A549 treated with Mapracorat at 1 μM for 4 hours (cell line): Measurements from ENCODE around the gene ABCA3. TPM values are rescaled to one million over a fixed set of nuclear protein-coding genes. Genes with fewer than 3 reads are reported as not detected.

Experiments used
- total RNA-seq: library from RNA; stranded (reverse); fragments of 200-300 nt; extraction: Qiagen RNA extraction; gene quantifications from 5 replicates; pipeline ENCODE4 v1.2.3, GENCODE V29; 2022

The ABCA3 gene
- total RNA-seq: 14.5 to 21.9 TPM (median 20.1 TPM) in 5 replicates

DNA sequence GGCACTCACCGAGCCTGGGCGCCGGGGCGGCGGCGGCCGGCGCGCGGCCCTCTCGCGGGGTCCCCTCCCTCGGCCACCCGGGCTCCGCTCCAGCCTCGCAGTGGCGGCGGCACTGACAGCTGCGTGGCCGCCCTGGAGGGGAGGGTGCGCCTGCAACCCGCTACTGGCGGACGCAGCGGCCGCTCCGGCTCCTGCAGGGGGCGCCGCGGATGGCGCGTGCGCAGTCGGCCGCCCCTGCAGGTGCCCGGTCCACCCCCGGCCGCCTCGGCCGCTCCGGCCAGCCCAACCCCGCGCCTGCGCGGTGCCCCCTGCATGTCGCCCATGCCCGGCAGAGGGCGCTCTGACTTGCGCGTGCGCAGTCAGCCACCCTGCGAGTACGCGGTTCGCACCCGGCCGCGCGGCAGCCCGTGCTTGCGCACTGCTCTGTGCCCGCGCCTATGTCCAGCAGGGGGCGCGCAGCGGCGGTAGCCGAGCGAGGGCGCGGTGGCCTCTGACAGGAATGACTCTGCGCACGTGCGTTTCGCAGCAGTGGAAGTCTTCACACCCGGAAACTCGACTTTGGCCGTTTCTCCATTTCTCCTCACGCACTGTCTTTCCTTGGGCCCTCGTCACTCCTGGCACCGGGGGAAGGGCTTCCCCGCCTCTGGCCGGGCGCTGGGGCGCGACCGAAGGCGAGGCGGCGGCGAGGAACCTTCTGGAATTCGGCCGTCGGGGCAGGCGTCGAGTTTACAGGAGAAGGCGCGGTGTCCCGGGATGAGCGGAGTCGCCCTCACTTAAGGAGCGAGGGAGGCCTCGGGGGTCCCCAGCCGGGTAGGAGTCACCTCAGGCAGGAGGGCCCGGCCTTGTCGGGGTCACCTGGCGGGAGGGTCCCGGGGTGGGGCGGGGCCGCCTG, at the start of gene ABCA3:
TSS of gene ABCA3 (minus strand) at position 165 of the 892 bp plus-strand sequence. CDS start 14,262 bp downstream, outside the sequence.

DNA sequence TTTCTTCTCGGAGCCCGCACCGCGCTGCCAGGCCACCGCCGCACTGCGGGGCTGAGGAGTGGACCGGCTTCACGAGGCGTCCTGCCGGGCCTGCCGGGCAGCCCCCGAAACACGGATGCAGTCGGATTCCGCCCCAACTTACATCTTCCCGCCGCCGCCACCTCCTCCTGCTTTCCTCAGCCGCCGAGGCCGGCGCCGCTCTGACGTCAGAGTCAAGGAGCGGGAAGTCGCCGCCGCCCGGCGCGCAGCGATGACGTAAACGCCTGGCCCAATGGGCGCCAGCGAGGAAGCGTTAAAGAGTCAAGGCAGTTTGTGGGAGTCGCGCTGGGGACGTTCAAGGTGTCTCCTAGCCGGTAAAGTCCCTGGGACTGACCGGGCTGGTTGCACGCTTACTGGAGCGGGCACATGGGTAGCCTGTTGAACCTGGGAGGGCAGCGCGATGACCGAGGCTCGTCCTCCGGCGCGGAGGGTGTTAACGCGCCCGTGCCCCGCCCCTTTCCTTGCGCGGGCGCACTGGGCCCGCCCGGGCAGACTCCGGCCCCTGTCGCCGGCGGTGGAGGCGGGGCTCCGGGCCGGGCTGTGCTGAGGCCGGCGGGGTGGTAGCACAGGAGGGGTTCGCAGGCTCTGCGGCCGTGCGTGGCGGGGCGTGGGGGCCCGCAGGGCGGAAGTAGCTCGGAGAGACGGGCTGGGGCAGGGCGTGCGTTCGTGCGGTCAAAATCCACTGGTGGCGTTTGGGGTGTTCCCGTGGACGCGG, 72.4 kb downstream of the ABCA3 start, which contains the start of gene RNPS1:
TSS of gene RNPS1 (minus strand) at position 214 of the 754 bp plus-strand sequence. CDS start 3,483 bp downstream, outside the sequence.

DNA sequence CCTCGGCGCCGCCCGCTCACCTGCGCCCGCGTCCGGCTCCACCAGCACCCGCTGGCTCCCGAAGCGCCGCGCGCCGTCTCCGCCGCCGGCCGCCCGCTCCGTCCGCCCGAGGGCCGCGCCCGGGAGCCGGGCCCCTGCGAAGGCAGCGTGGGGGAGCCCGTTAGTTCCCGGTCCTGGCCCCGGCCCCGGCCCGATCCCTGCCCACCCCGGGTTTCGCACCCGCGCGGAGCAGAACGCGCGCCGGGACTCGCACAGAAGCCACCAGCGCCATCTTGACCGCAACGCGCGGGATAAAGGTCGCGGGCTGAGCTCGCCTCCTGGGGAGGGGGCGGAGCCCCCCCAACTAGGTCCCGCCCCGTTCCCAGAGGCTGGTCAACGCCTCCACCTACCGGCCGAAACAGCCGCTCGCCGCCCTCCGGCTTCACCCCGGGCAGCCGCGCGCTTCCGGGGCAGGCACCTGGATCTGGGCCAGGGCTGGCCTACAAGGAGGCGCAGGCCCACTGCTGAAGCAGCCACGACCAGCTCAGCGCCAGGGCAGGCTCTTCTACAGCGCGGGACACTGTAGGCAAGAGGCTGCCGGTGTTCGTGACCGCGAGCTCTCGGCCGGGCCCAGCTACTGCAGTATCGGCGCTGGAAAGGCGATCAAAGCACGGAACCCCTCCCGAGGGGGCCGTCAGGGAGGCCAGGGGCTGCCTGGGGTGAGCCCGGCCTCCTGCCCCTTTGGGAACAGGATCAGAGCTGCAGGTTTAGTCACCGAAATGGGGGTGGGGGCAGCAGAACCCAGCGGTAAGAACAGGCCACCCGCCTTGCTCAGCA, 89.0 kb downstream of the ABCA3 start, which contains the start of gene ECI1:
TSS of gene ECI1 (minus strand) at position 292 of the 816 bp plus-strand sequence. CDS start at position 271, 21 bp downstream.

DNA sequence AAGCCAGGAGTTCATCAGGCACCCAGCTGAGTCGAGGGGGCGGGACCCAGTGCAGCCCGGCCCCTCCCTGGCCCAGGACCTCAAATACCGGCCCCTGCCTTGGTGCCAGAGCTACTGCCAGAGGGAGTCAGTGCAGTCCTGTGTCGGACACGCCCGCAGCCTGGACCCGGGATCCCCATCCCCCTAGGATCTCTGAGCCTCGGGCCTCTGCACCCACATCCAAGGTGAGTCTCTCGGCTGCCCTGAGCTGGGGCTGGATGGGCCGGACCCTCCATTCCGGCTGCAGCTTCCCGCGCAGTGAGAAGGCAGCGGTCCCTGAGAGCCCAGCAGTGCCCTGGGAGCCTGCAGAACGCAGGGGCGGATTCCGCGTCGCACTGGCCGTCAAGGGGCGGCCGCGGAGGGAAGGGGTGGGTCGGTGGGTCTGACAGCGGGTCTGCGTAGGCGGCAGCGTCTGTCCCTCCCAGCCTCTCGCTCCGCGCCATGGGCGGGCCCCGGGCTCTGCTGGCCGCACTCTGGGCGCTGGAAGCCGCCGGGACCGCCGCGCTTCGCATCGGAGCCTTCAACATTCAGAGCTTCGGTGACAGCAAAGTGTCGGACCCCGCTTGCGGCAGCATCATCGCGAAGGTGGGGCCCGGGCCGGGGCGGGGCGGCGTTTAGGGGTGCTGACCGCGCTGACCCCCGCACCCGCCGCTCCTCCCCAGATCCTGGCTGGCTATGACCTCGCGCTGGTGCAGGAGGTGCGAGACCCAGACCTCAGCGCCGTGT, 104.0 kb downstream of the ABCA3 start, which contains the start of gene DNASE1L2:
TSS of gene DNASE1L2 (plus strand) at position 108 of the 765 bp plus-strand sequence. CDS start at position 481, 373 bp downstream.

Other genes starting within 250 kb of the ABCA3 start
- 33.0 to 58.8 TPM (median 49.3 TPM) in 5 replicates for gene PKD1, start 204.8 kb downstream of the ABCA3 start, total RNA-seq
- 2.4 to 4.2 TPM (median 3.9 TPM) in 5 replicates for gene RAB26, start 192.1 kb downstream of the ABCA3 start, total RNA-seq
- 34.7 to 54.8 TPM (median 48.4 TPM) in 5 replicates for gene TRAF7, start 184.9 kb downstream of the ABCA3 start, total RNA-seq
- gene CASKIN1, start 144.1 kb downstream of the ABCA3 start, total RNA-seq: 0.33 to 1.1 TPM (median 0.49 TPM) in 5 replicates
- gene MLST8, start 135.3 kb downstream of the ABCA3 start, total RNA-seq: 39.5 to 58.7 TPM (median 48.6 TPM) in 5 replicates
- 2.6 to 6.1 TPM (median 5.7 TPM) in 5 replicates for gene BRICD5, start 129.9 kb downstream of the ABCA3 start, total RNA-seq
- gene PGP, start 125.9 kb downstream of the ABCA3 start, total RNA-seq: 16.2 to 35.5 TPM (median 34.1 TPM) in 5 replicates
- gene E4F1, start 117.1 kb downstream of the ABCA3 start, total RNA-seq: 18.6 to 29.6 TPM (median 27.2 TPM) in 5 replicates
- gene DNASE1L2, start 104.3 kb downstream of the ABCA3 start, total RNA-seq: 0.77 to 2.0 TPM (median 1.3 TPM) in 5 replicates
- gene ECI1, start 89.1 kb downstream of the ABCA3 start, total RNA-seq: 44.3 to 102 TPM (median 91.5 TPM) in 5 replicates
- 243 to 289 TPM (median 255 TPM) in 5 replicates for gene RNPS1, start 72.6 kb downstream of the ABCA3 start, total RNA-seq
- 19.4 to 24.5 TPM (median 22.6 TPM) in 5 replicates for gene CCNF, start 88.7 kb upstream of the ABCA3 start, total RNA-seq
- gene TEDC2, start 119.4 kb upstream of the ABCA3 start, total RNA-seq: 15.1 to 24.1 TPM (median 18.4 TPM) in 5 replicates
- gene NTN3, start 130.6 kb upstream of the ABCA3 start, total RNA-seq: 0.13 TPM in 1 of 5 replicates, not detected in the others
- 4.8 to 8.2 TPM (median 7.5 TPM) in 5 replicates for gene TBC1D24, start 134.4 kb upstream of the ABCA3 start, total RNA-seq
- 141 to 296 TPM (median 231 TPM) in 5 replicates for gene ATP6V0C, start 173.2 kb upstream of the ABCA3 start, total RNA-seq
- 14.0 to 31.4 TPM (median 25.0 TPM) in 5 replicates for gene AMDHD2, start 179.6 kb upstream of the ABCA3 start, total RNA-seq
- gene CEMP1, start 190.7 kb upstream of the ABCA3 start, total RNA-seq: not detected in 5 replicates
- gene PDPK1, start 197.3 kb upstream of the ABCA3 start, total RNA-seq: 19.3 to 24.0 TPM (median 22.2 TPM) in 5 replicates